ENCODE measurements around the gene KIF17.

GRCh38 chr1:20618550-20618949, 99.3 kb downstream of the KIF17 start:
- TF ChIP-seq CTCF (conservative IDR thresholded peaks at IDR 0.05) (no peak), ZFX (IDR thresholded peaks at IDR 0.05) (no peak)
